Stimulated activated CD4-positive, alpha-beta T cell treated with anti-CD3 and anti-CD28 coated beads, Interleukin-15, amount 100 ng/mL, for 1 hour (primary cell): ENCODE measurements around the gene S100A4.
"Not testable (repeated sequence)": the region's sequence is repeated elsewhere in the genome, so short reads cannot be mapped to it uniquely, and the experiment has no call there.

Source experiments
- DNase-seq, 2 donors: peaks; one replicate each; pipeline ENCODE4 v3.0.0-alpha.2; 2020; ENCODE audit warnings: low read depth in 1 of 2, low spot score in 1 of 2

S100A4 gene

GRCh38 chr1:153567621-153568366 is 22.2 kb upstream of the S100A4 start:
- DNase-seq, result no peak

- DNase-seq, result peak; percentile 73 to 78
Observed at GRCh38 chr1:153566414-153567371, 21.1 kb upstream of the S100A4 start.

GRCh38 chr1:153565529-153566374 is 20.1 kb upstream of the S100A4 start, which contains the start of gene S100A2:
TSS of gene S100A2 (minus strand) at chr1:153565844. CDS start at chr1:153563877, 1,967 bp downstream.
- peak in 1 of 2 donors; percentile 29 for DNase-seq

- DNase-seq, result no peak
Observed at GRCh38 chr1:153563991-153564390, 18.4 kb upstream of the S100A4 start.

- no peak for DNase-seq
Observed at GRCh38 chr1:153563483-153563901, 17.9 kb upstream of the S100A4 start.

GRCh38 chr1:153562021-153562420 is 16.4 kb upstream of the S100A4 start:
- DNase-seq, result not testable (repeated sequence)

GRCh38 chr1:153561466-153561985 is 15.9 kb upstream of the S100A4 start:
- DNase-seq, result no peak

GRCh38 chr1:153560771-153561465 is 15.3 kb upstream of the S100A4 start:
- DNase-seq, result no peak

GRCh38 chr1:153560241-153560640 is 14.6 kb upstream of the S100A4 start:
- no peak for DNase-seq

GRCh38 chr1:153557877-153558276 is 12.3 kb upstream of the S100A4 start:
- no peak for DNase-seq

- no peak for DNase-seq
Observed at GRCh38 chr1:153556348-153556747, 10.7 kb upstream of the S100A4 start.

GRCh38 chr1:153553830-153554541 is 8.4 kb upstream of the S100A4 start:
- DNase-seq, result no peak

- DNase-seq, result no peak
Observed at GRCh38 chr1:153553096-153553495, 7.5 kb upstream of the S100A4 start.

GRCh38 chr1:153552335-153552734 is 6.7 kb upstream of the S100A4 start:
- DNase-seq, result no peak

- DNase-seq, result no peak
Observed at GRCh38 chr1:153550827-153551500, 5.4 kb upstream of the S100A4 start.

GRCh38 chr1:153550398-153550758 is 4.8 kb upstream of the S100A4 start:
- no peak for DNase-seq

- no peak for DNase-seq
Observed at GRCh38 chr1:153549741-153550397, 4.3 kb upstream of the S100A4 start.
